ENCODE data around the gene RASL11B. TPM values are rescaled to one million over a fixed set of nuclear protein-coding genes. Genes with fewer than 3 reads are reported as not detected.

RASL11B gene
- total RNA-seq, 4 donors from 2014 or later = 0.62 to 8.8 (median 2.6) TPM

DNA sequence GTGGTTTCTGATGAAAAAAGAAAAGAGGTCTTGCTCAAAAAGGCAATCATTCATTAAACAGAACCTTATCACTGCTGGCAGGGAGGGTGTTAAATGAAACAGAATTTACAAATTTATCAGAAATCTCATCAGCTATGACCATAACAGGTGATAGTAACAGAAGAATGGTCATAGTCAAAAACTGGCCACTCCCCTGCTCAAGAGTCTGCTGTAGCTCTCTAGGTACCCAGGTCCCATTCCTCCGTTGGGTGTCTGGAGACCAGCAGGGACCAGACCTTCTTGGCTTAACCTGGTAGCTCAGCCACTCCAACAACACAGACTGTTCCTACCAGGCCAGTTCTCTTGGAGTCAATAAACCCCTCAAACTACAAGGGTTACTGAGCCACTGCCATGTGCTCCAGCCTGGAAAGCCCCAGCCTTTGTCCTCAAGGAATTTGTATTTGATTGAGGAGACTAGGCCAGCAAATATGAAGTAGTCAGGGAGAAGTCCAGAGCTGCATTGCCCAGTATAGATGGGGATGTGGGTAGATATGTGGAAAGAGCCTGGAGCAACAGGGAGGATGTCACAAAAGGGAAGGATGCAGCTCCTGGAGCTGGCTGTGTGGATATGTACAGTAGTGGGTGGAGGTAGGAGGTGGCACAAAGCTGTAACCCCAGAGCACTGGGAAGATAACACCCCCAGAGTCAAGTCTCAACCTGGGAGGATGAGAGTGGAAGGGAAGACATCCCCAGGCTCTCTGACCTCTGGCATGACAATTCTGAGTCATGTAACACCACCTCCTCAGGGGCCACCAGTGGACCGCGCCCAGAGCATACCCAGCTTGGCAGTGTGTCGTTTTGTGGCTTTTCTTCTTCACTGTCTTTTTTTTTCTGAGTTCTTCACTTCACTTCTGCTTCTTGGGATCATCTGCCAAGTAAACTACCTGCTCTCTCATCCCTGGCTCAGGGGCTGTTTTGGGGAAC is 21.9 kb downstream of the RASL11B start:
- Histone ChIP-seq H3K4me3 (no peak overlapping the region), H3K27me3 (no peaks in the 10 kb centered on the region), H3K36me3 (peaks cover 0 to 27% of the 10 kb centered on the region in 2 donors), H3K9me3 (no peaks in the 10 kb centered on the region), H3K4me1 (no peaks in the 10 kb centered on the region), H3K27ac (no peak overlapping the region)
- ATAC-seq = no peak
- WGBS, 2 donors (ENCODE audit: low coverage in 1 of 2) = 77 to 100% methylated on average over 4 of the region's 4 CpGs
- TF ChIP-seq POLR2A (IDR thresholded peaks at IDR 0.05) (no peak), EP300 (IDR thresholded peaks at IDR 0.05) (no peak), POLR2AphosphoS5 (IDR thresholded peaks at IDR 0.05) (no peak)
- TF ChIP-seq, protein P1, sequence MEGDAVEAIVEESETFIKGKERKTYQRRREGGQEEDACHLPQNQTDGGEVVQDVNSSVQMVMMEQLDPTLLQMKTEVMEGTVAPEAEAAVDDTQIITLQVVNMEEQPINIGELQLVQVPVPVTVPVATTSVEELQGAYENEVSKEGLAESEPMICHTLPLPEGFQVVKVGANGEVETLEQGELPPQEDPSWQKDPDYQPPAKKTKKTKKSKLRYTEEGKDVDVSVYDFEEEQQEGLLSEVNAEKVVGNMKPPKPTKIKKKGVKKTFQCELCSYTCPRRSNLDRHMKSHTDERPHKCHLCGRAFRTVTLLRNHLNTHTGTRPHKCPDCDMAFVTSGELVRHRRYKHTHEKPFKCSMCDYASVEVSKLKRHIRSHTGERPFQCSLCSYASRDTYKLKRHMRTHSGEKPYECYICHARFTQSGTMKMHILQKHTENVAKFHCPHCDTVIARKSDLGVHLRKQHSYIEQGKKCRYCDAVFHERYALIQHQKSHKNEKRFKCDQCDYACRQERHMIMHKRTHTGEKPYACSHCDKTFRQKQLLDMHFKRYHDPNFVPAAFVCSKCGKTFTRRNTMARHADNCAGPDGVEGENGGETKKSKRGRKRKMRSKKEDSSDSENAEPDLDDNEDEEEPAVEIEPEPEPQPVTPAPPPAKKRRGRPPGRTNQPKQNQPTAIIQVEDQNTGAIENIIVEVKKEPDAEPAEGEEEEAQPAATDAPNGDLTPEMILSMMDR (IDR thresholded peaks at IDR 0.05) = no peak

DNA sequence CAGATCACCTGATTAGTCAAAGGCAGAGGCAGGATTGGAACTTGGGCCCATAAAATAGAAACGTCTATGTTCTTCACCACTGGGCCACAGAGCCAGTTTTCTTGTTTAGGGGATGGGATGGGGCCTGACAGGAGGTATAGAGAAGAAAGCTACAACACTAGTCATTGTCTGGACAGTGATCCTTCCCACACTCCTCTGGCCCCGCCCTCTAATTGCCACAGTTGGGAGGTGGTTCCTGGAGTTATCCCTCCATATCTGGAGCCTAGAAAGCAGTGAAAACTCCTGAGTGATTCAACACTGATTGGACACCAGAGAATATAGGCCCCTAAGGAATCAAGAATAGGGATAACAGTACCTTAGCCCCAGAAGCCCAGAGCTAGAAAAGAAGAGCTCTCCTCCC is 22.9 kb downstream of the RASL11B start:
- WGBS, 2 donors (ENCODE audit: low coverage in 1 of 2) = 80 to 89% methylated on average over 1 to 2 of the region's 2 CpGs
- no peak for ATAC-seq
- no peaks in the 10 kb centered on the region for H3K9me3 ChIP-seq

DNA sequence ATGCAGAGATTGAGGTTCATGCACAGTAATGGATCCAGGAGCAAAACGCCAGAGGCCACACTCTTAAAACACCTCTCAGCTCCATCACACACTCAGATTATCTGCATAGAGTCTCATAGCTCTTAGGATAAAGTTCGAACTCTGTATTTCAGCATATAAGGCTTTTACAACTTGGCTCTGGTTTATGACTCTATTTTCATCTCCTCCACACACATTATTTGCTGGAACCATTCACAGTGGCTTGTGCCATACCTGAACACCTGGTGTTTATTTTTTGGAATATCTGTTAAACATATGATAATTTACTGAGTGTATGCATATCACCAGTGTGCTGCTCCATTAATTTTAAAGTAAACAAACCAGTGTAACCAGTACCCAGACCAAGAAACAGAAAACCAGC is 27.2 kb downstream of the RASL11B start:
- TF ChIP-seq, protein P1 (IDR thresholded peaks at IDR 0.05) = no peak
- no peak for TF ChIP-seq POLR2AphosphoS5 (IDR thresholded peaks at IDR 0.05)
- TF ChIP-seq EP300 (IDR thresholded peaks at IDR 0.05) = no peak
- no peak for TF ChIP-seq POLR2A (IDR thresholded peaks at IDR 0.05)
- H3K27me3 ChIP-seq = no peaks in the 10 kb centered on the region
- H3K4me3 ChIP-seq = no peak overlapping the region
- H3K9me3 ChIP-seq = no peaks in the 10 kb centered on the region
- H3K27ac ChIP-seq = no peak overlapping the region
- 76 to 92% methylated on average over 2 of the region's 2 CpGs for WGBS, 2 donors (ENCODE audit: low coverage in 1 of 2)
- no peaks in the 10 kb centered on the region for H3K4me1 ChIP-seq
- H3K36me3 ChIP-seq = peaks cover 0 to 9% of the 10 kb centered on the region in 2 donors
- no peak for ATAC-seq

More for the DNA sequence above, 22.9 kb downstream of the RASL11B start:
- H3K27me3 ChIP-seq = no peaks in the 10 kb centered on the region
- TF ChIP-seq, protein P1 (IDR thresholded peaks at IDR 0.05) = no peak
- TF ChIP-seq POLR2AphosphoS5 (IDR thresholded peaks at IDR 0.05) = no peak
- TF ChIP-seq EP300 (IDR thresholded peaks at IDR 0.05) = no peak
- no peak for TF ChIP-seq POLR2A (IDR thresholded peaks at IDR 0.05)
- H3K36me3 ChIP-seq = peaks cover 0 to 27% of the 10 kb centered on the region in 2 donors
- H3K4me3 ChIP-seq = no peak overlapping the region
- H3K4me1 ChIP-seq = no peaks in the 10 kb centered on the region
- no peak overlapping the region for H3K27ac ChIP-seq

DNA sequence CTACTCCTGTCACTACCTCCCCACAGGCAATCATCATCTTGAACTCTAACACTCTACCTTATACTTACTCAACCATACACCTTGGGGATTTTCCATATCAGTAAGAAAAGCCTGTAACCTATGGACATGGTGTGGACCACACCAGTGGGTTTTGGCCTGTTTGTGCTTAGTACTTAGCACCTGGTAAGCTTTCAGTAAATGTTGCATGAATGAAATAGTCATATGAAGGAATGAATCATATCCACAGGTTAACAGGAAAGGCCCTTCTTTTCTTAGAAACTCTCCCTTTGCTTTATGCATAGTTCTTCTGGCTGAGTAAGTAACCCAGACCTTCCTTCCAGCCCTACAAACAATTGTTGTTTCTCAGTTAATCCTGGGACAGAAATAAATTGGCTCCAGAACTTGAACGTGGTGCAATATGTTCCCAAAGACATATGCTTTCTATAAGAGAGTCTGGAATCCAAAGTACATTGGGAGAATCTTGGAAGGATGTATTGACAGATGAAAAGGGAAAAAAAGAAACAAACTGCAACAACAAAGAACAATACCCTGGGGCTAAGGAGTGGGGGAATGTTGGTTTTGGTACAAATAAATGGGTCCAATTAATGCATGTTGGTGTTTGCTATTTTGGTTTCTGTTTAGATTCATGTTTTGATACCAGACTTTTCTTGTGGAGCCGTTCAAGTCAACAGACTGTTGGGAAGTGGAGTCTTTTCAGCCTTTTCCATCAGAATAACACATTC is 27.8 kb downstream of the RASL11B start:
- Histone ChIP-seq H3K4me3 (no peak overlapping the region), H3K9me3 (no peaks in the 10 kb centered on the region), H3K4me1 (no peaks in the 10 kb centered on the region), H3K27me3 (no peaks in the 10 kb centered on the region), H3K36me3 (peaks cover 0 to 6% of the 10 kb centered on the region in 2 donors), H3K27ac (no peak overlapping the region)
- 59 to 80% methylated on average over 1 to 2 of the region's 2 CpGs for WGBS, 2 donors (ENCODE audit: low coverage in 1 of 2)
- ATAC-seq = no peak
- TF ChIP-seq POLR2AphosphoS5 (IDR thresholded peaks at IDR 0.05) = no peak
- TF ChIP-seq, protein P1 (IDR thresholded peaks at IDR 0.05) = no peak
- TF ChIP-seq EP300 (IDR thresholded peaks at IDR 0.05) = no peak
- TF ChIP-seq POLR2A (IDR thresholded peaks at IDR 0.05) = no peak

All from gastroesophageal sphincter (tissue), 4 donors.